Measurements from ENCODE around the gene PRPSAP1. TPM values are rescaled to one million over a fixed set of nuclear protein-coding genes. Genes with fewer than 3 reads are reported as not detected.

Gene PRPSAP1
- total RNA-seq, 1 donor from 2014 or later: 69.7 TPM

GRCh38 chr17:76382351-76382802 is 28.7 kb upstream of the PRPSAP1 start:
- H3K4me1 Mint-ChIP-seq (ENCODE audit: unreplicated experiment): peaks cover 25% of the 10 kb centered on the region
- no peaks in the 10 kb centered on the region for H3K9me3 Mint-ChIP-seq (ENCODE audit: unreplicated experiment)
- DNase-seq (ENCODE audit: extremely low spot score, unreplicated experiment): no peak
- peak overlapping the region; percentile 67 for H3K27ac Mint-ChIP-seq (ENCODE audit: unreplicated experiment)
- peaks cover 5% of the 10 kb centered on the region for H3K36me3 Mint-ChIP-seq (ENCODE audit: unreplicated experiment)
- no peak for TF ChIP-seq CTCF (IDR thresholded peaks at IDR 0.05)
- H3K27me3 Mint-ChIP-seq (ENCODE audit: unreplicated experiment): no peaks in the 10 kb centered on the region
- H3K4me3 Mint-ChIP-seq (ENCODE audit: unreplicated experiment): peak overlapping the region; percentile 84

GRCh38 chr17:76381633-76382350 is 28.1 kb upstream of the PRPSAP1 start:
- no peaks in the 10 kb centered on the region for H3K27me3 Mint-ChIP-seq (ENCODE audit: unreplicated experiment)
- no peak for TF ChIP-seq CTCF (IDR thresholded peaks at IDR 0.05)
- peak overlapping the region; percentile 64 for H3K4me3 Mint-ChIP-seq (ENCODE audit: unreplicated experiment)
- H3K36me3 Mint-ChIP-seq (ENCODE audit: unreplicated experiment): peaks cover 5% of the 10 kb centered on the region
- no peaks in the 10 kb centered on the region for H3K9me3 Mint-ChIP-seq (ENCODE audit: unreplicated experiment)
- DNase-seq (ENCODE audit: extremely low spot score, unreplicated experiment): no peak
- H3K4me1 Mint-ChIP-seq (ENCODE audit: unreplicated experiment): peaks cover 31% of the 10 kb centered on the region
- peak overlapping the region; percentile 60 for H3K27ac Mint-ChIP-seq (ENCODE audit: unreplicated experiment)

GRCh38 chr17:76379646-76380376 is 26.1 kb upstream of the PRPSAP1 start:
- no peak overlapping the region for H3K4me3 Mint-ChIP-seq (ENCODE audit: unreplicated experiment)
- TF ChIP-seq CTCF (IDR thresholded peaks at IDR 0.05): no peak
- no peaks in the 10 kb centered on the region for H3K27me3 Mint-ChIP-seq (ENCODE audit: unreplicated experiment)
- H3K36me3 Mint-ChIP-seq (ENCODE audit: unreplicated experiment): peaks cover 5% of the 10 kb centered on the region
- no peak for DNase-seq (ENCODE audit: extremely low spot score, unreplicated experiment)
- no peak overlapping the region for H3K27ac Mint-ChIP-seq (ENCODE audit: unreplicated experiment)
- peaks cover 36% of the 10 kb centered on the region for H3K4me1 Mint-ChIP-seq (ENCODE audit: unreplicated experiment)
- no peaks in the 10 kb centered on the region for H3K9me3 Mint-ChIP-seq (ENCODE audit: unreplicated experiment)

- H3K27me3 Mint-ChIP-seq (ENCODE audit: unreplicated experiment): no peaks in the 10 kb centered on the region
- DNase-seq (ENCODE audit: extremely low spot score, unreplicated experiment): no peak
- H3K4me3 Mint-ChIP-seq (ENCODE audit: unreplicated experiment): no peak overlapping the region
- H3K36me3 Mint-ChIP-seq (ENCODE audit: unreplicated experiment): peaks cover 5% of the 10 kb centered on the region
- H3K27ac Mint-ChIP-seq (ENCODE audit: unreplicated experiment): no peak overlapping the region
- peaks cover 36% of the 10 kb centered on the region for H3K4me1 Mint-ChIP-seq (ENCODE audit: unreplicated experiment)
- TF ChIP-seq CTCF (IDR thresholded peaks at IDR 0.05): no peak
- no peaks in the 10 kb centered on the region for H3K9me3 Mint-ChIP-seq (ENCODE audit: unreplicated experiment)
Measured at GRCh38 chr17:76379275-76379641, 25.5 kb upstream of the PRPSAP1 start.

GRCh38 chr17:76378548-76379274 is 25.0 kb upstream of the PRPSAP1 start:
- Mint-ChIP-seq H3K4me3 (ENCODE audit: unreplicated experiment) (no peak overlapping the region), H3K4me1 (ENCODE audit: unreplicated experiment) (peaks cover 35% of the 10 kb centered on the region), H3K36me3 (ENCODE audit: unreplicated experiment) (peaks cover 5% of the 10 kb centered on the region), H3K27ac (ENCODE audit: unreplicated experiment) (no peak overlapping the region), H3K27me3 (ENCODE audit: unreplicated experiment) (no peaks in the 10 kb centered on the region), H3K9me3 (ENCODE audit: unreplicated experiment) (no peaks in the 10 kb centered on the region)
- no peak for DNase-seq (ENCODE audit: extremely low spot score, unreplicated experiment)
- no peak for TF ChIP-seq CTCF (IDR thresholded peaks at IDR 0.05)
